ENCODE measurements around the gene PLVAP. TPM values are rescaled to one million over a fixed set of nuclear protein-coding genes. Genes with fewer than 3 reads are reported as not detected.
A peak's percentile ranks its signal among the peaks of the same experiment; 100 is the strongest.

Gene PLVAP
- total and polyA plus RNA-seq, 5 donors, result 81.7 to 113 (median 105) TPM

- ATAC-seq (no peak), DNase-seq (peak; percentile 31 to 67 (median 65))
- Histone ChIP-seq H3K4me3 (ENCODE audit: low read length) (no peak overlapping the region), H3K4me1 (ENCODE audit: control insufficient read depth, insufficient read depth, low read length) (no peaks in the 10 kb centered on the region), H3K27ac (ENCODE audit: low read length) (no peak overlapping the region), H3K27me3 (ENCODE audit: control insufficient read depth, insufficient read depth) (no peaks in the 10 kb centered on the region), H3K9me3 (ENCODE audit: control insufficient read depth, low read length) (no peaks in the 10 kb centered on the region)
- intact Hi-C loops (cut with DNase I), result no loop called here
- WGBS, result 91% methylated on average over 34 of the region's 34 CpGs
These were observed 37.9 kb downstream of the PLVAP start for GRCh38 chr19:17339088-17339741.

GRCh38 chr19:17338433-17339078 is 38.6 kb downstream of the PLVAP start:
- 92% methylated on average over 30 of the region's 30 CpGs for WGBS
- intact Hi-C loops (cut with DNase I), result no loop called here
- DNase-seq, result peak; percentile 43 to 75 (median 66)
- no peak for ATAC-seq
- no peaks in the 10 kb centered on the region for H3K9me3 ChIP-seq (ENCODE audit: control insufficient read depth, low read length)
- H3K27ac ChIP-seq (ENCODE audit: low read length), result no peak overlapping the region
- no peaks in the 10 kb centered on the region for H3K27me3 ChIP-seq (ENCODE audit: control insufficient read depth, insufficient read depth)
- no peak overlapping the region for H3K4me3 ChIP-seq (ENCODE audit: low read length)
- H3K4me1 ChIP-seq (ENCODE audit: control insufficient read depth, insufficient read depth, low read length), result peaks cover 3% of the 10 kb centered on the region

- no peak for ATAC-seq
- Histone ChIP-seq H3K27ac (ENCODE audit: low read length) (no peak overlapping the region), H3K9me3 (ENCODE audit: control insufficient read depth, low read length) (no peaks in the 10 kb centered on the region), H3K27me3 (ENCODE audit: control insufficient read depth, insufficient read depth) (no peaks in the 10 kb centered on the region), H3K4me3 (ENCODE audit: low read length) (peak overlapping the region; percentile 61), H3K4me1 (ENCODE audit: control insufficient read depth, insufficient read depth, low read length) (peaks cover 3% of the 10 kb centered on the region)
- intact Hi-C loops (cut with DNase I), result no loop called here
- 8% methylated on average over 50 of the region's 50 CpGs for WGBS
- peak in 2 of 3 donors; percentile 34 to 69 for DNase-seq
These were observed 39.3 kb downstream of the PLVAP start for GRCh38 chr19:17337675-17338432.

- DNase-seq (peak; percentile 98 to 99 (median 98)), ATAC-seq (peak; percentile 94)
- WGBS, result under 1% methylated on average over 41 of the region's 41 CpGs
- Histone ChIP-seq H3K4me3 (ENCODE audit: low read length) (peak within 1 kb of the TSS; percentile 92), H3K4me1 (ENCODE audit: control insufficient read depth, insufficient read depth, low read length) (peaks cover 3% of the 10 kb centered on the region), H3K27me3 (ENCODE audit: control insufficient read depth, insufficient read depth) (no peaks in the 10 kb centered on the region), H3K9me3 (ENCODE audit: control insufficient read depth, low read length) (no peaks in the 10 kb centered on the region), H3K27ac (ENCODE audit: low read length) (peak within 1 kb of the TSS; percentile 99)
- intact Hi-C loops (cut with DNase I), result no loop called here
These were observed 40.1 kb downstream of the PLVAP start, which contains the start of gene GTPBP3 for GRCh38 chr19:17336872-17337674. Gene GTPBP3 (plus strand): TSS chr19:17337553. CDS start chr19:17337612, 59 bp downstream.

GRCh38 chr19:17335575-17335974 is 41.6 kb downstream of the PLVAP start:
- no peaks in the 10 kb centered on the region for H3K27me3 ChIP-seq (ENCODE audit: control insufficient read depth, insufficient read depth)
- WGBS, result 71% methylated on average over 10 of the region's 10 CpGs
- ATAC-seq (no peak), DNase-seq (peak in 1 of 3 donors; percentile 10)
- no peaks in the 10 kb centered on the region for H3K9me3 ChIP-seq (ENCODE audit: control insufficient read depth, low read length)
- intact Hi-C loops (cut with DNase I), result no loop called here
- peaks cover 3% of the 10 kb centered on the region for H3K4me1 ChIP-seq (ENCODE audit: control insufficient read depth, insufficient read depth, low read length)
- H3K27ac ChIP-seq (ENCODE audit: low read length), result no peak overlapping the region
- no peak overlapping the region for H3K4me3 ChIP-seq (ENCODE audit: low read length)

- intact Hi-C loops (cut with DNase I), result no loop called here
- Histone ChIP-seq H3K4me1 (ENCODE audit: control insufficient read depth, insufficient read depth, low read length) (peaks cover 3% of the 10 kb centered on the region), H3K27ac (ENCODE audit: low read length) (no peak within 1 kb of the TSS), H3K4me3 (ENCODE audit: low read length) (peak within 1 kb of the TSS; percentile 63), H3K27me3 (ENCODE audit: control insufficient read depth, insufficient read depth) (no peaks in the 10 kb centered on the region), H3K9me3 (ENCODE audit: control insufficient read depth, low read length) (no peaks in the 10 kb centered on the region)
- 2% methylated on average over 86 of the region's 86 CpGs for WGBS
- ATAC-seq, result peak; percentile 77 to 83
- peak; percentile 97 to 98 (median 98) for DNase-seq
These were observed 42.4 kb downstream of the PLVAP start, which contains the start of gene ANO8 for GRCh38 chr19:17334414-17335409. Gene ANO8 (minus strand): TSS chr19:17334855. CDS start chr19:17334670, 185 bp downstream.

- intact Hi-C loops (cut with DNase I), result no loop called here
These were observed 43.3 kb downstream of the PLVAP start for GRCh38 chr19:17333611-17334413.

GRCh38 chr19:17332677-17333581 is 44.2 kb downstream of the PLVAP start:
- no peak for ATAC-seq
- 96% methylated on average over 45 of the region's 45 CpGs for whole genome bisulfite sequencing
- intact Hi-C loops (cut with DNase I), result no loop called here
- no peak overlapping the region for H3K4me3 ChIP-seq (ENCODE audit: low read length)
- no peaks in the 10 kb centered on the region for H3K9me3 ChIP-seq (ENCODE audit: control insufficient read depth, low read length)
- no peaks in the 10 kb centered on the region for H3K27me3 ChIP-seq (ENCODE audit: control insufficient read depth, insufficient read depth)
- H3K4me1 ChIP-seq (ENCODE audit: control insufficient read depth, insufficient read depth, low read length), result peaks cover 3% of the 10 kb centered on the region
- no peak overlapping the region for H3K27ac ChIP-seq (ENCODE audit: low read length)
- DNase-seq, result peak in 2 of 3 donors; percentile 32 to 73

More at GRCh38 chr19:17333611-17334413, 43.3 kb downstream of the PLVAP start:
- Histone ChIP-seq H3K4me1 (ENCODE audit: control insufficient read depth, insufficient read depth, low read length) (peaks cover 3% of the 10 kb centered on the region), H3K9me3 (ENCODE audit: control insufficient read depth, low read length) (no peaks in the 10 kb centered on the region), H3K27me3 (ENCODE audit: control insufficient read depth, insufficient read depth) (no peaks in the 10 kb centered on the region), H3K27ac (ENCODE audit: low read length) (no peak overlapping the region), H3K4me3 (ENCODE audit: low read length) (peak overlapping the region; percentile 63)
- no peak for ATAC-seq
- peak in 2 of 3 donors; percentile 27 to 68 for DNase-seq
- WGBS, result 43% methylated on average over 52 of the region's 52 CpGs

All from right cardiac atrium (tissue), 5 donors.